Fibroblast of pulmonary artery (primary cell): ENCODE results near the gene UPK1A.

ENCODE experiments used
- DNase-seq: peaks from one replicate; pipeline ENCODE4 v3.0.0-alpha.2; 2010; ENCODE audit warnings: low read depth
- H3K4me3 ChIP-seq: replicated peaks from 2 replicates; pipeline ENCODE4 v1.5.1; 2011; ENCODE audit warnings: low read depth, mild to moderate bottlenecking, control low read depth, low read length, moderate library complexity
- TF ChIP-seq, protein P1 (sequence below): IDR thresholded peaks from 2 replicates; pipeline ENCODE4 v1.5.1; 2011; ENCODE audit warnings: mild to moderate bottlenecking, control low read depth, low read length, inconsistent platforms; ENCODE audit errors: missing control alignments

UPK1A gene

DNA sequence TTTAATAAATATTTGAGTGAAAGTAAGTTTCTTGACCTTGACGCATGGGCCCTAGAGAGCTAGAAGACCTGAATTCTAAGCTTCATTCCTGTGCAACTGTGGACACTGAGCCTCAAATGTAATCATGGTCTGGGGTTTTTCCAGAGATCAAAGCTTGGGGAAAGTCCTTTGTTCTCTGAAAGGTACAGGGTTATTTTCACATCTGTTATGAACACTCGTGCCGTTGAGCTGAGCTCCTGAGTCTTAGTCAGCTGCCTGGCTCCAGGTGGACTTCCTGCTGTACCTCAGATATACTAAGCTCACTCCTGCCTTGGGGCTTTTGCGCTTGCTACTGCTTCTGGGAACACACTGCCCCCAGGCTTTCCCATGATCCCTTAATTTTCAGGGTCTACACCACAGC lies 30.5 kb downstream of the UPK1A start:
- no peak overlapping the region for H3K4me3 ChIP-seq
- no peak for DNase-seq
- TF ChIP-seq, protein P1, sequence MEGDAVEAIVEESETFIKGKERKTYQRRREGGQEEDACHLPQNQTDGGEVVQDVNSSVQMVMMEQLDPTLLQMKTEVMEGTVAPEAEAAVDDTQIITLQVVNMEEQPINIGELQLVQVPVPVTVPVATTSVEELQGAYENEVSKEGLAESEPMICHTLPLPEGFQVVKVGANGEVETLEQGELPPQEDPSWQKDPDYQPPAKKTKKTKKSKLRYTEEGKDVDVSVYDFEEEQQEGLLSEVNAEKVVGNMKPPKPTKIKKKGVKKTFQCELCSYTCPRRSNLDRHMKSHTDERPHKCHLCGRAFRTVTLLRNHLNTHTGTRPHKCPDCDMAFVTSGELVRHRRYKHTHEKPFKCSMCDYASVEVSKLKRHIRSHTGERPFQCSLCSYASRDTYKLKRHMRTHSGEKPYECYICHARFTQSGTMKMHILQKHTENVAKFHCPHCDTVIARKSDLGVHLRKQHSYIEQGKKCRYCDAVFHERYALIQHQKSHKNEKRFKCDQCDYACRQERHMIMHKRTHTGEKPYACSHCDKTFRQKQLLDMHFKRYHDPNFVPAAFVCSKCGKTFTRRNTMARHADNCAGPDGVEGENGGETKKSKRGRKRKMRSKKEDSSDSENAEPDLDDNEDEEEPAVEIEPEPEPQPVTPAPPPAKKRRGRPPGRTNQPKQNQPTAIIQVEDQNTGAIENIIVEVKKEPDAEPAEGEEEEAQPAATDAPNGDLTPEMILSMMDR: no peak

DNA sequence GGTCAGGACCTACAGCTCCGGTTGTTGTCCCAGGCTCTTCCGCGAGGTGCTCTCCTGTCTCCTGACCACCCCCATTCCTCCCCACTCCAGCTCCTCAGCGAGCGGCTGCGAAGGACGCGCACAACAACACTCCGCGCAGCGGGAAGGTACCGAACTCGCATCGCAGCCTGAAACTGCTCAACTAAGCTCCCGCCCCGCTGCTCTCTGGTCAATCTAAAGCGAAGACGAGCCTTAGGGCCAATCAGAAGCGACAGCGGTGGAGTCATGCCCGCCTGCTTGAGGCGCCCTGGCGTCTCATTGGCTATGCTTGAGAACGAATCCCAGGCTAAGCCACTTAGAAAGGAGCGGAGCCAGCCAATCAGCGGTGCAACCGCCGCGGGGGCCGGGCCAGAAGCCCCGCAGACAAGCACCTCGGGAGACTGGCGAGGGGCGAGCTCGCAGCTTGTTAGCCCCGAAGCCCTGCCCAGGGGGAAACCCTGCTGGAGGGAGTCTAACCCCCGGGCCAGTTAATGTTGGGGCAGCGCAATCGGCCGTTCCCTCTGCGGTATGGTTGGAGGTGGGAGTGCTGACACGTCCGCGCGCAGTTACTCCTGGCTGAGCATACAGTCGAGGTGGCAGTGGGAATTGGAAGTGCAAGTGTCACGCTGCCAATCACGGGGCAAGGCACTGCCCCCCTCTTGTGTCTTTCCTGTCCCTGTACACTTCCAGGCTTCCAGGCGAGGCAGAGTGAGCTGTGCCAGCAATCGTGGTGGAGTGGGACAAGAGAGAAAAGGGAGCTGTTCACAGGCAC lies 36.1 kb downstream of the UPK1A start:
- DNase-seq: peak; percentile 98
- TF ChIP-seq, protein P1: no peak
- peak overlapping the region; percentile 60 for H3K4me3 ChIP-seq

DNA sequence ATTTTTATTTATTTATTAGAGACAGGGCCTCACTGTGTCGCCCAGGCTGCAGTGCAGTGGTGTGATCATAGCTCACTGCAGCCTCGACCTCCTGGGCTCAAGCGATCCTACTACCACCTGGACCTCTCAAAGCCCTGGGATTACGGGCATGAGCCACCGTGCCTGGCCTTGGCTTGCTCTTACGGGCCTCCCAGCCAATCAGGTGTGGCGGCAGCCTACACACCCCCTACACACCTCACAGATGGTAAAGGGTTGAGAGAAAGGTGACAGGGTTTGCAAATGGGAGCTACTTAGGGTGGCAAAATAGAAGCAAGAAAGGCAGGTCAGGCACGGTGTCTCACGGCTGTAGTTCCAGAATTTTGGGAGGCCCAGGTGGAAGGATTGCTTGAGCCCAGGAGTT lies 37.0 kb downstream of the UPK1A start:
- no peak for DNase-seq
- H3K4me3 ChIP-seq: no peak overlapping the region
- TF ChIP-seq, protein P1: no peak

DNA sequence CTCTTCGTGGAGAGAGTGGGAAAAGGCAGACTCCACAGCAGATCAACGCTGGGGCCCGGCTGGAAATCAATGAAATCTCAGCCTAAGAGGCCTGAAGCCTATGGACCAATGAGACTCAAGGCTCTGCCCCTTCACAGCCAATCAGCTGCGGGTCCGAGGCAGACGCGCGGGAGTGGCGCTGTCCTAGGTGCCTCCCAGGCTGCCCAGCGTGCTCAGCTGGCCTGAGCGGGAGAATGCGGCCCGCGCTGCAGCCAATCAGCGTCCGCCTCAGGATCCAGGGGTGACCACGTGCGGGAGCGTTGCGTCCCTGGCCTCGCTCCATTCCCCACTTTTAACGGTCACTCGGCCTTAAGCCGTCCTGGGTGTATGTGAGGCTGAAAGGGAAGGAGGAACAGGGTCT lies 37.9 kb downstream of the UPK1A start, which contains the start of gene ZBTB32:
Gene ZBTB32 (plus strand): TSS at position 341 of the 400 bp plus-strand sequence. CDS start 10,069 bp downstream, outside the sequence.
- no peak within 1 kb of the TSS for H3K4me3 ChIP-seq
- TF ChIP-seq, protein P1: no peak
- DNase-seq: peak; percentile 71

DNA sequence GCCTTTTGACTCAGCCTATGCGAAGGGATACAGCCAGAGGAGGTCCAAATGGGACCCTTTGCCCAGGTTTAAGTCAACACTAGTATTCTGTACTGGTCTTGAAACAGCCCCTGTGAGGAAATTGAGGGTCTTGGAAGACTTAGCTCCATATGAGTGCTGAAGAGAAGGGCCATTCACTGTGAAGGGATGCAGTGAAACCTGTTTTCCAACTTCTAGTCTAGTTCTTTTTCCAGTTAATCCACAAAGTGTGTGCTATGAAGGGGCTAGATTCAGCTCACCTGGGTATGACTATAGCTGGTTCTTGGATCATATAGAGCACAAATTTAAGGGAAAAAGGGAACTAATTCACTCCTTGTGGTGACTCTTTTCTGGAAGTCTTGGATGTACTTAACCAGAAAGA lies 42.1 kb downstream of the UPK1A start:
- TF ChIP-seq, protein P1: no peak
- H3K4me3 ChIP-seq: no peak overlapping the region
- no peak for DNase-seq

DNA sequence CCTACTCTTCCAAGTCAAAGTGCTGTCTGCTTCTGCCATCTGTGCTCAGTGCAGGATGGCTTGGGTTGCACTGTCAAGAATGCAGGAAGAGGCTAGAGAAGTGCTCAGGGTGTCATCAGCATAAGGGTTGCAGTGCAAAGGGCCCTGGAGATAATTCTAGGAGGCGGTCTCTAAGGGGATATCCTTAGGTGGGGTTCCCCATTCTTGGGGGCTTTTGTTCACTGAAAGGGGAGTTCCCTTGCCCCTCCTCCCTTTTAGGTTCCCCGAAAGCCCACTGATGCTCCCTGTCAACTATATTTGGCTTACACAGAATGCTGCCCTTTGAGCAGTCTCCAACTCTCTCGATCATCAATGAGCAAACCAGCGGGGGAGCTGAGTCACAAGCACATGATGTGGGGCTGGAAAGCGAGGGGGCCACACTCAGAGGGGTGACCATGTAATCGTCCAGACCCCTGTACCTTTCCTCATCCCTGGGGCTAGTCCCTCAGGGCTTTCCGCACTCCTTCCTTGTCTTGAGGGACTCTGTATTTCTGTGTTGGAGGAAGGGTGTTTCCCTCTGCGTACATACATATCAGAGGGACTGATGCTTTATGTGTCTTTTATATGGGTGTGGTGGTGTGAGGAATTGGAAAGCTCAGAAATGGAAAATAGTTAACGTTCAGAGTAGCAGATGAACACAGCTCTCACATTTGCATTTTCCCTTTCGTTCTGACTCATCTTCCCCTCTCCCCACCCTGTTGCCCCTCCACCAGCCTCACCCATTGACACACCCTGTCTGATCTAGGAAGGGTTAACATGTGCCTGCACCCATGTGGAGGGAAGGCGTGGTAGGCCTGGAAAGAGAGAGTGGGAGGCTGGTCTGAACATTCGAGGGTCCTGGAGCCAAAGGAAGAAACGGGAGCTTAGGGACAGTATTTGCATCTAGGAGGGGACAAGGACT lies 44.7 kb downstream of the UPK1A start:
- H3K4me3 ChIP-seq: no peak overlapping the region
- TF ChIP-seq, protein P1: no peak
- DNase-seq: no peak
